T follicular helper cell (primary cell): ENCODE results near the gene PLEKHB2.
"Not testable (repeated sequence)": the region's sequence is repeated elsewhere in the genome, so short reads cannot be mapped to it uniquely, and the experiment has no call there.

Experiments
- DNase-seq: peaks from one replicate; pipeline ENCODE4 v3.0.0-alpha.2; 2020; ENCODE audit warnings: low read depth

The PLEKHB2 gene

DNA sequence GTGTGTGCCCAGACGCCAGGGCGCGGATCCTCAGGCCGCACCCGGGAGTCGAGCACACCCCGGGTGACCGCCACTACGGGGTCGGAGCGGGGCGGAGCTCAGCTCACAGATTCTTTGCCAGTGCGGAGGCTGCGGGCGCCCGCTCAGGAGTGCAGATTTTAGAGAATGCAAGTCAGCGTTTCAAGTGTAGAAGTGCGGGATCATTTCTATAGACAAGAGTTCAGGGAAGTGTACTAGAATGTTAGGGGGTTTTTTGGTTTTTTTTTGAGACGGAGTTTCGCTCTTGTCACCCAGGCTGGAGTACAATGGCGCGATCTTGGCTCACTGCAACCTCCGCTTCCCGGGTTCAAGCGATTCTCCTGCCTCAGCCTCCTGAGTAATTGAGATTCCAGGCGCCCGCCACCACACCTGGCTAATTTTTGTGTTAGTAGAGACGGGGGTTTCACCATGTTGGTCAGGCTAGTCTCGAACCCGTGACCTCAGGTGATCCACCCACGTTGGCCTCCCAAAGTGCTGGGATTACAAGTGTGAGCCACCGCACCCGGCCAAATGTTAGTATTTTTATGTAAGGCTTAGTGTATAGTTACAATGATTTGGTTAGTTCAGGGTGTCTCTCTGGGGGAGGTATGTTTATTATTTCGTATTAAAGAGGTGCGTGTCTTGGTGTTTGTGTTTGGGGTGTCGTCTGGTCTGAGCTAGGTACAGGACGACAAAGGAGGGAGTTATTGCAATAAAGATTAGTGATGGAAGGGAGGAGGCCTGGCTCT, 11.3 kb upstream of the PLEKHB2 start:
- DNase-seq, result no peak

DNA sequence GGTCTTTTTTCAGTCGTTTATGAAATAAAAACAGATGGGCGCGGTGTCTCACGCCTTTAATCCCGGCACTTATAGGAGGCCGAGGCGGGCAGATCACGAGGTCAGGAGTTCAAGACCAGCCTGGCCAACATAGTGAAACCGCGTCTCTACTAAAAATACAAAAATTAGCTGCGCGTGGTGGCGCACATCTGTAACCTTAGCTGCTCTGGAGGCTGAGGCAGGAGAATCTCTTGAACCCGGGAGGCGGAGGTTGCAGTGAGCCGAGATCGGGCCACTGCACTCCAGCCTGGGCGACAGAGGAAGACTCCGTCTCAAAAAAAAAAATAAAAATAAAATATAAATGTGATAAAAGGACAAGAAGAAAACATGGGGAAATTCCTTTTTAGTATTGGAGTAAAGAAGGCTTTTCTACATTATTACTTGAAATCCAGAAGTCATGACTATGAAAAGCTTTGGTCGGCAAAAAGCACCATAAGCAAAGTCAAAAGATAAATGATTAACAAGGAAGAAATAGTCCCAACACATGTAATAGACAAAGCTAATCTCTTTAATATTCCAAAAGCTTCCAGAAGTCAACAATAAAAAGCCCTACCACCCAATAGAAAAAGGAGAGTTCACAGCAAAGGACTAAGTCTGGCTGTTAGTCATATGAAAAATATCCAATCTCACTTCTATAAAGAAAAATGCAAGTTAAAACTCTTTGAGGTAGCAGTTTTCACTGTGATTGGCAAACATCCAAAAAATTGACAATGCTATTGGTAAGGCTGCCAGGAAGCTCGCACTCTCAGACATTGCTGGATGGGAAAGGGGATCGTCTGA, 10.5 kb upstream of the PLEKHB2 start:
- no peak for DNase-seq

DNA sequence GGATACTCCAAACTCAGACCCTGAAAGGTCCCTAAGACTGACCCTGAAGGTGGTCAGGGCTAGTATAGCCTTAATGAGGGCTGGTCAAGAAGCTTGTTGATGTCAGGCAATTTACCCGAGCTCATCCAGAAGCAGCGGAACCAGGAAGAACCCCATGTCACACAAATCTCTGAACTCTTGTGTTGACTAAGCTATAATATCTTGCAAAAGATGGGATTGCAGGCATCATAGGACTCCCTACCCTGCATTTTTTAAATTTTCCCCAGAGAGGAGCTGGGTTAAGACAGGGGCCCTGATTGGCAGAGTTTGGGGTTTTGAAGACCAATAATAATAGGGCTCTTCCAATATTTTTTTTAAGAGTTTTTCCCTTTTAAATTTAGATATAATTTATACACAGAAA, 2.0 kb upstream of the PLEKHB2 start:
- no peak for DNase-seq

DNA sequence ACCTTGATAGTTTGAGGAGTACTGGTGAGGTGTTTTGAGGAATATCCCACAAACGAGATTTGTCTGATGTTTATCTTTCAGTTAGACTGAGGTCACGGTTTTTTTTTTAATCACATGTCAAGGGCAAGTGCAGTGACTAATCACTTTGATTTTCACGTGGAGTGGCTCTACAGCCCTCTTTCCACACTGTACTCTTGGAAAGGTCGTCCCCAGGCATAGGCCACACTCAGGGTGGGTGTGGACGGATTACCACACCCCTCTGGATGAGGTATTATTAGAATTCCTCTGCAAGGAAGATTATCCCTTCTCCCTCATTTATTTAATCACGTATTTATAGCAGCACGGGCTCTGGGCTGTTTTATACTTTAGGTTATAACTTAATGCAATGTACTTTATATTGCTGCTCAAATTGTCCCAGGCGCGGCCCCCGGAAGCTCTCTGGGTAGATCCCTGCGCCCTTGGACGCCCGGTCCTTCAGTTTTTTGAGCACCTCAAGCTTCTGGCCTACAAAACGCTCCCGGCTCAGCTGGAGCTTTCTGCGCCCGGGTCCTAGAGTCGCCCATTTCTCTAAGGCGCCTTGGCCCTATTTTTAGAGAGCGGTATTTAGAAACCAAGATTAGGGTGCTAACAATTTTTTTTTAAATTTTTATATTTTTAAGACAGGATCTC, 515 bp upstream of the PLEKHB2 start:
- DNase-seq, result peak; percentile 42

DNA sequence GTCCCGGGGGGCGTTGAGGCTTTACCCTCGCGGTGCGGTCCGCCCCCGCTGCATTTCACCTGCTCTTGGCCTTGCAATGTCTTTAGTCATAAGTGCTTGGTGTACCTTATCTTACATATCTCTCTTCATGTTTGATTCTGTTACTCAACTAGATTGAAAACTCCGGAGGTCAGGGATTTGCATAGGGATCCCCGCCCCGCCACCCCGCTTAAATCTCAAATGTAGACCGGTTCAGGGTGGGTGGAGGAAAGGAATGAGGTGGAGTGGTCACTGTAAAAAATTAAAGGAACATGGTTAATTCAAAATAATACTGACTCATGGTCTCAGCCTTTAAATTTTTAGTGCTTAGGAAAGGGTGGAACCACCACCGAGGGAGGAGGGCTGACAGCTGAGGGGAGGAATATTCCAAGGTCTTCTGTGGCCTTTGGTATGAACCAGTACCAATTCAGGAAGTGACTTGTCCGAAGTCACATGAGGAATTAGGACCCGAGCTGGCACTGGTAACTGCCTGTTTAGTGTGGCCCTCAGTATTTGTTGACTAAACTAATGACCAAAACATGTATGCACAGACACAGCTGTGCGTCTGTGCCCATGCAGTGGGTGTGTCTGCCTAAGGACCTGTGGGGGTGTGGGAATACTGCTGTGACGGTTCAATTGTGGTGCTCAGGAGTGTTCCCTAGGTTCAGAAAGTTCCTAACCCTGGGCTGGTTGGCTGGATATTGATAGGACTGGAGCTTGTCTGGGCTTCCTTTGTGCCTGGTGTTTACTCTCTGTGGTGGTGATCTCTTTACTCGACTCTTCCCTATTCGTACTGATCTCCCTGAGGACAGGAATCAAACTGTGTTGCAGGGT, 1.0 kb downstream of the PLEKHB2 start:
- no peak for DNase-seq

DNA sequence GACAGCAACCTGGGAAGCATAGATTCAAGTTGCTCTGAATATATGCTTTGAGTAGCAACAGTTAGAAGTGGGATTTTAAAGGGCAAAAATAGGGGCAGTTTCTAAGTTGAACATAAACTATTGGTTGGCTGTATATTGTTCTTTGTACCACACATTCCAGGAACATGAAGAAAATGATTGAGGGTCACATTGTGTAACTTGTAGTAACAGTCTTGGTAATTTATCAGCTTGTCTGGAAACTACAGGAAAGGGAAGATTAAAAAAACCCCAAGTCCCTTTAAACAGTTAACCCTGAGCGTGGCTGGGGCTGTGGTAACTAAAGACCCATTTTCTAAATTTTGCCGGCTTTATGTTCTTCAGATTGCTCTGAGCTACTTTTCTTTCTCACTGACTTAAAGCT, 7.4 kb downstream of the PLEKHB2 start:
- no peak for DNase-seq

DNA sequence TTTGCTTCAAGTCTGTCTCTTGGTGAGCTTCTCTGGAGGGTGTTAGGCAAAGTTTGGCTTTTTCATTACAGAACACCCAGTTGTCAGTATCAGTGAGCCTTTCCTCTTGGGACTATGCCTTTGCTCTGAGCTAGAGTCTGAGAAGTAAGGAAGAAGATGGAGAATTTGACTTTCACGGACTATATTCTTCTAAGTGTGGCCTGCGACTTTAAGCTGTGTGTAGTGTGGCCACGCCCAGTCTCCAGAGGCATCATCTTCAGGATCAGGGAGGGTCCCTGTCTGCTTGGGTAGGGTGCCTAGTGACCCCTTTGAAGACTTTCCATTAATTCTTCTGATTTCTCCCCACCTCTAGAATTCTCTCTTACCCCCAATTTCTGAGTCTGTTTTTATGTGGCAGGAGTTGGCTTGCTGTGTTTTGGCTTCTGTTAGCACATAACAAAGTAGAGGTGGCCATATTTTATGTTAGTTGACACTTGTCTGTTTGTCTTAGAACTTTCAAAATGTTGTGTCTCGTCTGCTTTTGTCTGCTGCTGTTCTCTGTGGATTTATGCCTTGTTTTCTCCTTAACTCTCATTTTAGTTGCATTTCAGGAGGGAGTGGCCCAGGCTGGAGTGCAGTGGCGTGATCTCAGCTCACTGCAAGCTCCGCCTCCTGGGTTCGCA, 8.6 kb downstream of the PLEKHB2 start:
- no peak for DNase-seq

DNA sequence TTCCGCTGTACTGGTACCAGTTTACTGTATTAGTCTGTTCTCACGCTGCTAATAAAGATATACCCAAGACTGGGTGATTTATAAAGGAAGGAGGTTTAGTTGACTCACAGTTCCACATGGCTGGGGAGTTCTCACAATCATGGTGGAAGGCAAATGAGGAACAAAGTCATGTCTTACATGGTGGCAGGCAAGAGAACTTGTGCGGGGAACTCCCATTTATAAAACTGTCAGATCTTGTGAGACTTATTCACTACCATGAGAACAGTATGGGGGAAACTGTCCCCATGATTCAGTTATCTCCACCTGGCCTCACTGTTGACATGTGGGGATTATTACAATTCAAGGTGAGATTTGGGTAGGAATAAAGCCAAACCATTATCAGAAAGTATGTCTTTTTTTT, 9.8 kb downstream of the PLEKHB2 start:
- DNase-seq, result not testable (repeated sequence)

DNA sequence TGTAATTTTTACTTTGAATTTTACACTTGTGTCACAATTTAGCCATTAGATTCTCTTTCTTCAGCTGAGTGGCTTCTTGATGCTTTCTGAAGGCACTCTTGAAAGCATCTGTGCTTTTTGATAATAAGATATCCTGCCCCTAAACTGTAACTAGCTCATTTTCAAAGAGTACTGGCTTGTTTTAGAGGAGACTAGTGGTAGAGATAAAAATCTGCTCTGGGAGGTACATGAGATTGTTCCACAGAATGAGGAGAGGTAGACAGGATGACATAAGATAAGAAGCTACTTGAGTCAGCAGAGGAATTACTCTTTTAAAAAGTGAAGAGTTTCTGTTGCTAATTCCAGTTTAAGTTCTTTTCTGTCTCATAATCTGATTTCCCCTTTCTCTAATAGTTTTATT, 10.6 kb downstream of the PLEKHB2 start:
- DNase-seq, result no peak

DNA sequence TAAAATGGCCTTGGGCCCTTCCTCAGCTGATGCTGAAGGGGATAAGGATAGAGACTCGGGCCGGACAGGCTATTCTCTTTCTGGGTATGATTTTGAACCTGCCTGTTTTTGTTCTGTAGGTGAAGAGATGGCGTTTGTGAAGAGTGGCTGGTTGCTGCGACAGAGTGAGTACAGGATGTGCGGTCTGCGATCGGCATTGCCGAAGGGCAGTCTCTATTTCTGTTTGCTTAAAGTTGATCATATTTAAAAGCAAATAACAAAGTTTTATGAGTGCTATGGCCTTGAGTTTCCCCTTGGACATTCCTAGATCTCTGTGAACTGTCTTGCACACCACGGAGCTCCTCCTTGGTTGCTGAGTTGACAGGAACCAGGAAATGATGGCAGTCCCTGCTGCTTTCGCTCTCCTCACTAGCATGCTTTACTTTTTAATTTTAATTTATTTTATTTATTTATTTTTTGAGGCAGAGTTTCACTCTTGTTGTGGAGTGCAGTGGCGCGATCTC, 15.7 kb downstream of the PLEKHB2 start:
- DNase-seq, result no peak

DNA sequence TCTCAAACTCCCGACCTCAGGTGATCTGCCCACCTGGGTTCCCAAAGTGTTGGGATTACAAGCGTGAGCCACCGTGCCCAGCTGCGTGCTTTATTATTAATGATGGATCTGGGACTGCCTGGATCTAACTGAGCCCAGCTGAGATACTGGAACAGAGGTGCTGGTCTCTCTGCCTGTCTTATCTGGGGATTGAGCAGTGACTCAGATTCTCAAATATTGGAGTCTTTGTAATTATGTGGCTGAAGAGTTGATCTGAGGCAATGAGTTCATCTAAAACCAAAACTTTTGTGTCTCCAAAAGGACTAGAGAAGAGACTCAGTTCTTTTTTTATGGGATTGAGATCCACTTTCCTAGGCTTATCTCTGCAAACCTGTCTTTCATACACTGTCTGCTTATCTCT, 16.3 kb downstream of the PLEKHB2 start:
- DNase-seq, result no peak

DNA sequence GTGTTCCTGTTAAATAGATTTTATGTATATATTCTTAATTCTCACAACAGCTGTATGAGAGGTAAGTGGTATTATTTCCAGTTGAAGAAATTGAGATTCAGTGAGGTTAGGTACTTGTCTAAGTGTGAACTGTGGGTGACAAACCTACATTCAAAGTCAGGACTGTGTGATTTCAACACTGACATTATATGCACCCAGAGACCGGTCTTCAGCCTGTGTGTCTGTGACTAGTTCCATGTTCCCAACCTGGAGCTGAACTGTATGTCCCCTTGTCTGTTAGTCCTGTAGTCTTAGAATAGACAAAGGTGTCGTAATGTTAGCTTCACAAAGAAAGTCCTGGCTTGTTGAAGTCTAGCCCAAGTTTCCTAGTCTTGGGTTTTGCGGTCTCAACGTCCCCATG, 17.4 kb downstream of the PLEKHB2 start:
- no peak for DNase-seq

DNA sequence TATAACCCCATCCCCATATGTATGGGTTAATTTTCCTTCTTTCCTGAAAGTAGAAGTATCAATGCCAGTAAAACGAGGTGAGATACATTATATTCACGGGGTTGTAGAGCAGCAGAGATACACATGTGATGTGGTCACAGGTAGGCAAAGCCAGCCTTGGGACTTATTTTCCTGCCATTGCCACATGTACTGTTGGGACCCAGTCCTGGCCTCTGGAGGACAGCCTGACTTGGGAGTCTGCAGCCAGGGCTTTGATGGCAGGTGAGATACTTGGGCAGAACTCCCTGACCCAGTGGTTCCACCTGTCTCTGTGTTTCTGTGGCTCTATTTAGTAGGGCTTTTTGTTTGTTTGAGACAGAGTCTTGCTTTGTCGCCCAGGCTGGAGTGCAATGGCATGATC, 18.1 kb downstream of the PLEKHB2 start:
- DNase-seq, result no peak

DNA sequence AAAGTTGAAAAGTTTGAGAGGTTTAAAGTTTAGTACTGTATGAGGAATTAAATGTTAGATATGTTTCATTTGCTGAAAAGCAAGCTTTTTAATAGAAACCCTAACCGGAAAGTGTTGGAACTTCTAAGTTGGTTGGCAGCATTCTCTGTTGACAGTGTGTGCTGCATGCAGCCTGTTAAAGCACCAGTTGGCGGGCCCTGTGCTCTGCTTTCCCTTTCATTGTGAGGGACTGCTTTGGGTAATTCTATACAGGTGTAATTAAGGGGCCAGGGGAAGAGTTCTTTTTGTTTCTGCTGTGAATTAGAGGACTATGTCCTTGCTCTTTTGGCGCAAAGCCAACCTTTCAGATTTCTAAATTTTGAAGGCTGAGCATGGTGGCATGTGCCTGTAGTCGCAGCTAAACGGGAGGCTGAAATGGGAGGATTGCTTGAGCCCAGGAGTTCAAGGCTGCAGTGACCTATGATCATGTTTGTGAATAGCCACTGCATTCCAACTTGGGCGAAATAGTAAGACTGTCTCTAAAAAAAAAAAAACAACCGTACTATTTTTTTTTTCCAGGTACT, 20.1 kb downstream of the PLEKHB2 start:
- no peak for DNase-seq

DNA sequence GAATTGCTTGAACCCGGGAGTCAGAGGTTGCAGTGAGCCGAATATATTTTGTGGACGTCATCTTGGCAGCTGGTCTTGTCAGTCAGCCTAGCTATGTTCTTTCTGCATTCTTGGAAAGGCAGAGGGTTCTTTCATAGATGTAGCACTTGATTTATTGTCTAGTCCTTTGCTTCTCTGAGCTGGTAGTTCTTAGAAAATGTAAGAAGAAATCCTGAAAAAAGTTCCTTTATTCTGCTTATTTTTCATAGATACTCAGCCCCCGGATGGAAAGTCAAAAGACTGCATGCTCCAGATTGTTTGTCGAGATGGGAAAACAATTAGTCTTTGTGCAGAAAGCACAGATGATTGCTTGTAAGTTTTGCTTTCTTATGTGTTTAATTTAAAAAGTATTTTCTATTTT, 21.3 kb downstream of the PLEKHB2 start:
- DNase-seq, result no peak

DNA sequence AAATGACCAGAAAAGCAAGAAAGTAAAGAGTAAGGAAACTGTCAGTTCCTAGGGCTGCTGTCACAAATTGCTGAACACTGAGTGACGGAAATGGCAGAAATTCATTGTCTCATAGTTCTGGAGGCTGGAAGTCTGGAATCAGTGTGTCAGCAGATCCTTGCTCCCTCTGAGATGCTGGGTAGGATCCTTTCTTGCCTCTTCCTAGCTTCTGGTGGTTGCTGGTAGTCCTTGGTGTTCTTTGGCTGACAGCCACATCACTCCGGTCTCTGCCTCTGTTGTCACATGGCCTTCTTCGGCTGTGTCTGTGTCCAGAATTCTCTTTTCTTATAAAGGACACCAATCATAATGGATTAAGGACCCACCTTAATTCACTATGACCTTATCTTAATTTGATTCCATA, 21.9 kb downstream of the PLEKHB2 start:
- no peak for DNase-seq

DNA sequence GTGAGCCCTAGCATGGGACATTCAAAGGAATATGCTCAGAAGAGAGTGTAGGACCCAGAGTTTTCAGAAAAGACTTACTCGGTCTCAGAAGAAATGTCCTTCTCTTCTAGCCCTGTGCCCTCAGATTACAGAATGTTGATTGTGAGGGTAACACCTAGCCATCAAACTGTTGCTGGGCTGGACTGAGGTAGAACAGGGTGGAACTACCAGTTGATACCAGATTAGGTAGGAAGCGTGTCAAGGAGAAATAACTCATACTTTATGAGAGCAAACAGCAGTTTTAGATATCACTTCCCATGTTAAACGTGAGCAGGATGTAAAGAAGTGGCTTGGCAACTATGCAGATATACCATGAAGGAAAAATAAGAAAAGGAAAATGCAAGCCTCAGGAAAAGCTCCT, 22.8 kb downstream of the PLEKHB2 start:
- no peak for DNase-seq

DNA sequence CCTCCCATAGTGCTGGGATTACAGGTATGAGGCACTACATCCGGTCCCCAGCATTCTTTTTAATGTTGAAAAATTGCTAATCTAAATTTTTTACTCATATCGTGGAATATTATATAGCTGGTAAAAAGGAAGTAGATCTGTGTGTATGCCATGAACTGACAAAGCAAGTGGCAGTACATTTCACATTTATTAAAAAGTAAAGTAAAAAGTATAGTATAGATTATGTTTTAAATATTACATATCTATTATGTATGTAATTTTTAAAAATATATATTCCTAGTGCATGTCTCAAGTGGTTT, 25.1 kb downstream of the PLEKHB2 start:
- no peak for DNase-seq

DNA sequence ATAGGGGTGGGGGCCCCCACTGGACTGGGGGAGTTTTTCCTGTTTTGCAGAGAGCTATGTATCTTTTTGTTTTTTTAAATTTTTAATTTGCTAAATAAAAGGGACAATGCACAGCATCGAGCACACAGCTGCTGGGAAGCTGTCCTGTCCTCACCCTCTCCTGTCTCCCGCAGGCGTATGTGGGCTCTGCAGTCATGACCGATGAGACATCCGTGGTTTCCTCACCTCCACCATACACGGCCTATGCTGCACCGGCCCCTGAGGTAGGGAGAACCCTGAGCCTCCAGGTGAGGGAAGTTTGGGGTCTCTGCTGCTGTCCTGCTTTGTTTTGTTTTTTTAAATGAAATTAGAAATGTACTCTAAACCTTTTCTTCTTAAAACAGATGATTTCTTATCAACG, 27.6 kb downstream of the PLEKHB2 start:
- no peak for DNase-seq

DNA sequence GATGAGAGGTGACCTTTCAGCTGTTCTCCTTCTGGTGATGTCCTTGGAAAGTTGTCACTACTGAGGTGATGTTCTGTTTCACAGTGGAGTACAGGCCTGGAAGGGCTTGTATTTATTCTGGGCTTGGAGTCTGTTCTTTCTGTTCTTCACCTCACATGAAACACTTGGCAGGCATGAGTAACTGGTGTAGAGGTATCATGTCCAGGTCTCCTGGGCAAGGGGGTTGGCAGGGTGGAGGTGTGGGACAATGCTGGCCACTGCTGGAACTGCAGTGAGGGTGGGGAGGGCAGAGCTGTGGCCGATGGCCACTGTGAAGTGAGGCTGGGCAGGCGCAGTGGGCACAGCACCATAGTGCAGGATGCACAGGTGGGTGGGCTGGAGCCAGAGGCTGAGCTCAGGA, 35.4 kb downstream of the PLEKHB2 start:
- DNase-seq, result no peak

DNA sequence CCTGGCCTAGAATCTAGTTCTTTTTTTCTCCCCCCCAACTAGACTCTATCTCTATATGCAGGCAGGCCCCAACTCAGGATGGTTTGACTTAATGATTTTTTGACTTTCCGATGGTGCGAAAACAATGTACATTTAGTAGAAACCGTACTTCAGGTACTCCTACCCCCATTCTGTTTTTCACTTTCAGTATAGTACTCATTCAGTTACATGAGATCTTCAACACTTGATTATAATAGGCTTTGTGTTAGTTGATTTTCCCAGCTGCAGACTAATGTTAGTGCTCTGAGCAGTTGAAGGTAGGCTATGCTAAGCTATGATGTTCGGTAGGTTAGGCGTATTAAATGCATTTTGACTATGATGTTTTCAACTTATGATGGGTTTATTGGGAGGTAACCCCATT, 37.7 kb downstream of the PLEKHB2 start:
- DNase-seq, result no peak
